ENCODE measurements around the gene ARHGAP9.

- TF ChIP-seq CEBPB (IDR thresholded peaks at IDR 0.05; ENCODE audit: low read depth, low read length) (no peak), POLR2A (IDR thresholded peaks at IDR 0.05; ENCODE audit: low read depth, low read length) (no peak), RAD21 (IDR thresholded peaks at IDR 0.05; ENCODE audit: low read length) (no peak)
- TF ChIP-seq, protein P1, sequence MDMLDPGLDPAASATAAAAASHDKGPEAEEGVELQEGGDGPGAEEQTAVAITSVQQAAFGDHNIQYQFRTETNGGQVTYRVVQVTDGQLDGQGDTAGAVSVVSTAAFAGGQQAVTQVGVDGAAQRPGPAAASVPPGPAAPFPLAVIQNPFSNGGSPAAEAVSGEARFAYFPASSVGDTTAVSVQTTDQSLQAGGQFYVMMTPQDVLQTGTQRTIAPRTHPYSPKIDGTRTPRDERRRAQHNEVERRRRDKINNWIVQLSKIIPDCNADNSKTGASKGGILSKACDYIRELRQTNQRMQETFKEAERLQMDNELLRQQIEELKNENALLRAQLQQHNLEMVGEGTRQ (IDR thresholded peaks at IDR 0.05; ENCODE audit: low read depth, low read length), result no peak
- TF ChIP-seq, protein P2, sequence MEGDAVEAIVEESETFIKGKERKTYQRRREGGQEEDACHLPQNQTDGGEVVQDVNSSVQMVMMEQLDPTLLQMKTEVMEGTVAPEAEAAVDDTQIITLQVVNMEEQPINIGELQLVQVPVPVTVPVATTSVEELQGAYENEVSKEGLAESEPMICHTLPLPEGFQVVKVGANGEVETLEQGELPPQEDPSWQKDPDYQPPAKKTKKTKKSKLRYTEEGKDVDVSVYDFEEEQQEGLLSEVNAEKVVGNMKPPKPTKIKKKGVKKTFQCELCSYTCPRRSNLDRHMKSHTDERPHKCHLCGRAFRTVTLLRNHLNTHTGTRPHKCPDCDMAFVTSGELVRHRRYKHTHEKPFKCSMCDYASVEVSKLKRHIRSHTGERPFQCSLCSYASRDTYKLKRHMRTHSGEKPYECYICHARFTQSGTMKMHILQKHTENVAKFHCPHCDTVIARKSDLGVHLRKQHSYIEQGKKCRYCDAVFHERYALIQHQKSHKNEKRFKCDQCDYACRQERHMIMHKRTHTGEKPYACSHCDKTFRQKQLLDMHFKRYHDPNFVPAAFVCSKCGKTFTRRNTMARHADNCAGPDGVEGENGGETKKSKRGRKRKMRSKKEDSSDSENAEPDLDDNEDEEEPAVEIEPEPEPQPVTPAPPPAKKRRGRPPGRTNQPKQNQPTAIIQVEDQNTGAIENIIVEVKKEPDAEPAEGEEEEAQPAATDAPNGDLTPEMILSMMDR (conservative IDR thresholded peaks at IDR 0.05; ENCODE audit: low read depth, low read length), result no peak
These were observed 15.1 kb downstream of the ARHGAP9 start for GRCh38 chr12:57464569-57464968.
